Erythroblast (primary cell): Measurements from ENCODE around the gene HERC4.
"Not testable (repeated sequence)": the region's sequence is repeated elsewhere in the genome, so short reads cannot be mapped to it uniquely, and the experiment has no call there.

ENCODE experiments used
- DNase-seq, 2 experiments: peaks; one replicate each; lab custom pipeline; 2025; lab: John Stamatoyannopoulos, UW
- GATA1 ChIP-seq: IDR thresholded peaks from 2 replicates; pipeline ENCODE4 v1.6.1; 2011; ENCODE audit warnings: low read depth, mild to moderate bottlenecking, control low read depth, low read length, moderate library complexity
- POLR2A ChIP-seq: IDR thresholded peaks from 2 replicates; pipeline ENCODE4 v1.6.1; 2011; ENCODE audit warnings: mild to moderate bottlenecking, low read length

Gene HERC4

GRCh38 chr10:67977251-67977650 lies 97.8 kb downstream of the HERC4 start:
- TF ChIP-seq POLR2A: no peak
- DNase-seq: no peak

DNA sequence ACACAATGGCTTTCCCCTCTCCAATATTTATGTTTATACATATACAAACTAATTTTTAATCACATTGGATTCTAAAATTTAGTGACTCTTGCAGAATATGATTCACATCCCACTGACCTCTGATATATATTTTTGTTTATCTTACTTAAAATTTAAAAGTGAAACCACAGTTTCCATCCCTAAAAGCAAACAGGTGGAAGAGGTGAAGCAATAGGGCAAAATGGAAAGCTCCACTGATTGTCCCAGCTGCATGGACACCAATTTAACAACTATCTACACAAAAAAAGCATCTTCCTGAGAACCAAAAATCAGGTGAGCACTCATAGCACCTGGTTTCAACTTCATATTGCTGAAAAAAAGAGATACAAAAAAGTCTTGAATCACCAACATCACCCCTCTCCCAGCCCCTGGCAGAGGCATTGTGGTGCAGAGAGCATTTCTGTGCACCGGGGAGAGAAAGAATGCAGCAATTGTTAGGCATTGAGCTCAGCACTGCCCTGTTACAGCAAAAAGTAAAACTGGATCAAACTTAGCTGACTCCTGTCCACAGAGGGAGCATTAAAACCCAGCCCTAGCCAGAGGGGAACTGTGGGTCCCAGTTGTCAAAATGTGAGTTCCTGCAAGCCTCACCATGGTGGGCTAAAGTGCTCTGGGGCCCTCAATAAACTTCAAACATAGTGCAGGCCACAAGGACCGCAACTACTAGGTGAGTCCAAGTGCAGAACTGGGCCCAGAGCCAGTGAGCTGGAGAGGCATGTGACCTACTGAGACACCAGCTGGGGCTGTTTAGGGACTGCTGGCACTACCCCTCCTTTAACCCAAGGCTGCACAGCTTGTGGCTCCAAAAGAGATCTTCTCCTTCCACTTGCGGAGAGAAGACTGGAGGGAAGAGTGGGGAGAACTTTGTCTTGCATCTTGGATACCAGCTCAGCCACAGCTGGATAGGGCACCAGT lies 98.5 kb downstream of the HERC4 start:
- no peak for TF ChIP-seq POLR2A
- TF ChIP-seq GATA1: no peak
- no peak for DNase-seq

DNA sequence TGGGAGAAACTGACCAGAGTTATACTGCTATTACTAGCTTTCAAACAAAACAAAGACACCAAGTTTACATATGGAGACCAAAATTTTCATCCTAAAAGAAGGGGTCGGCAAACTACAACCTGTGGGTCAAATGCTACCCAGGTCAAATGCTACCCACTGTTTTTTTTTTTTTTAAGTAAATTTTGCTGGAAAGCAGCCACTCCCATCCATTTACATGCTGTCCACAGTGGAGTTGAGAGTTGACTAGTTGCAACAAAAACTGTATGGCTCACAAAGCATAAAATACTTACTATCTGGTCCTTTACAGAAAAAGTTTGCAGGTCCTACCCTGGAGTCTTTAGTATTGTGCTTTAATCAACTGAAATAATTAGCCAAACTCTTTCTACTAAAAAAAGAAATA lies 99.2 kb downstream of the HERC4 start:
- no peak for DNase-seq
- TF ChIP-seq GATA1 (no peak), POLR2A (no peak)

DNA sequence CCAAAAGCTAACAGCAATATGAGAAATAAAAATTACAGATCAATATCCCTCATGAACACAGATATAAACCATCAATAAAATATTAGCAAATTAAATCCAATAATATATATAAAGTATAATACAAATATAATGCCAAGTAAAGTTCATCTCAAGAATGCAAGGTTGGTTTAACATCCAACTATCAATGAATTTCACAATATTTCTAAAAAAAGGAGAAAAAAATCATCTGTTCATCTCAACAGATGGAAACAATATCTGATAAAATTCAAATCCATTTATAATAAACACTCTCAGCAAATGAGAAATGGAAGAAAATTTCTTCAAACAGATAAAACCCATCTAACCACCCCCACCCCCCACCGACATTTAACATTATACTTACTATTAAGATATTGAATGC lies 103.8 kb downstream of the HERC4 start:
- DNase-seq: peak in 1 of 2 experiments; percentile 2
- TF ChIP-seq POLR2A: no peak
- TF ChIP-seq GATA1: no peak

GRCh38 chr10:67969875-67970274 lies 105.2 kb downstream of the HERC4 start:
- DNase-seq: no peak

DNA sequence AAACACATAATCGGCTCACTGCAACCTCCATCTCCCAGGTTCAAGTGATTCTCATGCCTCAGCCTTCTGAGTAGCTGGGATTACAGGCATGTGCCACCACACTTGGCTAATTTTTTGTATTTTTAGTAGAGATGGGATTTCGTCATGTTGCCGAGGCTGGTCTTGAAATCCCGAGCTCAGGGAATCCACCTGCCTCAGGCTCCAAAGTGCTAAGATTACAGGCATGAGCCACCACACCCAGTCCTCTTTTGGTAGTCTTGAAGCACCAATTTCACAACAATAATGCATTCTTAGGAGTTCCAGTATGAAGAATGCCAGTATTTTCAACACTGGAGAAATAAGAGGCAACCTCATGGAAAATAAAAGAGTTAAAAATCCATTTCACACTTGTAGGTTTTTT lies 109.0 kb downstream of the HERC4 start:
- not testable (repeated sequence) for DNase-seq

More at GRCh38 chr10:67969875-67970274, 105.2 kb downstream of the HERC4 start:
- TF ChIP-seq GATA1 (no peak), POLR2A (no peak)

- DNase-seq: no peak
- TF ChIP-seq POLR2A (no peak), GATA1 (no peak)
Observed at GRCh38 chr10:67965456-67965855, 109.6 kb downstream of the HERC4 start.

GRCh38 chr10:67959839-67960476 lies 115.1 kb downstream of the HERC4 start:
- TF ChIP-seq POLR2A: no peak
- no peak for TF ChIP-seq GATA1
- DNase-seq: no peak

DNA sequence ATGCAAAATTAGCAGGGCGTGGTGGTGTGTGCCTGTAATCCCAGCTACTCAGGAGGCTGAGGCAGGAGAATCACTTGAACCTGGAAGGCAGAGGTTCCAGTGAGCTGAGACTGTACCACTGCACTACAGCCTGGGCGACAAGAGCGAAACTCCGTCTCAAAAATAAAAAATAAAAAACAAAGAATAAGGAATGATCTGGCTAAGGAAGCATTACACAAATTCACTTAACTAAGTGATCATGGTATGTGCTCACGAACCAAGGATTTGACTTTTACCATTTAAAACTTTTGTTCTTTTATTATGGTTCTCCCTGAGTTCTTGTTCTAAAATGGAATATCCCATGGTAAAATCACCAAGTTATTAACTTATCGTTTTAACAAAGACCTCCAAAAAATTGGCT lies 119.5 kb downstream of the HERC4 start:
- DNase-seq: no peak
- TF ChIP-seq POLR2A (no peak), GATA1 (no peak)

GRCh38 chr10:67943917-67944316 lies 131.2 kb downstream of the HERC4 start:
- DNase-seq: no peak
- TF ChIP-seq POLR2A (no peak), GATA1 (no peak)

- no peak for TF ChIP-seq POLR2A
- DNase-seq: no peak
Observed at GRCh38 chr10:67936416-67936815, 138.7 kb downstream of the HERC4 start.

DNA sequence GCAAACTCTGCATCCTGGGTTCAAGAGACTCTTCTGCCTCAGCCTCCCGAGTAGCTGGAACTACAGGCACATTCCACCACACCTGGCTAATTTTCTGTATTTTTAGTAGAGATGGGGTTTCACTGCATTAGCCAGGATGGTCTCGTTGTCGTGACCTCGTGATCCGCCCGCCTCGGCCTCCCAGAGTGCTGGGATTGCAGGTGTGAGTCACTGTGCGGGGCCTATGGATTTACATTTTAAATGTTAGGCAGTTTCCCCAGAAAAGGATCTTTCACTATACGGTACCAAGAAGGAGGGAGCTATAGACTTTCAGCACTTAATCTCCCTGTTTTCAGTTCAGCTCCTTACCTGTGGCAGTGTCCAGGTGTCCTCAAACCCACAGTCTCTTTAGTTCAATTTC lies 139.9 kb downstream of the HERC4 start:
- TF ChIP-seq GATA1 (no peak), POLR2A (no peak)

GRCh38 chr10:67934336-67934735 lies 140.7 kb downstream of the HERC4 start:
- TF ChIP-seq GATA1: no peak
- no peak for TF ChIP-seq POLR2A
- no peak for DNase-seq

More for the DNA sequence above, 139.9 kb downstream of the HERC4 start:
- DNase-seq: no peak

DNA sequence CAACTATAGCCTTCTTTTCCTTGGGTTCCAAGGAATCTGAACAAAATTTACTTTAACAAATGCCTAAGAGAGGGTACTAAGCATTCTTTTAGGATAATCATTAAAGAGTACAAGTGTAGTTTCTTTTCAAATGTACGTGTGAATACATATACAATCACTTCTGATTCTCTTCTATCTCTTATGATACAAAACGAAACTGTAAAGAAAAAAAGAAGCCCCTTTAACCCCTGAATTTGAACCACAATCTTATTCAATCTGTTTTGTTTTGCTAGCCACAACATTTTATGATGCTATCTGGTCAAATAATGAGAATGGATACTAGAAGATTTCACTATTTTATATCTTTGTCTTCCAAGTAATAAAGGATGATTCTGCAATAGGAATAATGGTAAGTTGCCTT lies 141.9 kb downstream of the HERC4 start:
- TF ChIP-seq POLR2A: no peak
- DNase-seq: no peak
